Activated CD4-positive, alpha-beta T cell treated with anti-CD3 and anti-CD28 coated beads for 24 hours (primary cell): ENCODE data around the gene NPC1.

ENCODE experiments used
- DNase-seq, 2 donors: peaks; one replicate each; pipeline ENCODE4 v3.0.0-alpha.2; 2020; ENCODE audit warnings: low read depth in 2 of 2

NPC1 gene

DNA sequence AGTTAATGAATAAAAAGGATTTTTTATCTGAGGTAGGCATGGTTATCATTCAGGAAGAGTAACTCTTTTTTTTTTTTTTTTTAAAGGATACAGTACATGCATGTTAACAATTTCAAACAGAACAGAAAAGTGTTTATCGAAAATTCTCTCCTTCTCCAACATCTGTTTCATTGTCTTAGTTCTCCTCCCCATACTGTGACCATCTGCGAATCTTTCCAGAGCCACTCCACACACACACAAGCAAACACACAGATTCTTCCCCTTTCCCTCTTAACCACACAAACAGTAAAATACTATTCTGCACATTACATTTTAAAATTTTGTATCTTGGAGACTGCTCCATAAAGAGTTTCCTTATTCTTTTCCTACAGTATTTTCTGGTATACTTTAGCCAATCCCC lies 38.0 kb downstream of the NPC1 start:
- DNase-seq = no peak

DNA sequence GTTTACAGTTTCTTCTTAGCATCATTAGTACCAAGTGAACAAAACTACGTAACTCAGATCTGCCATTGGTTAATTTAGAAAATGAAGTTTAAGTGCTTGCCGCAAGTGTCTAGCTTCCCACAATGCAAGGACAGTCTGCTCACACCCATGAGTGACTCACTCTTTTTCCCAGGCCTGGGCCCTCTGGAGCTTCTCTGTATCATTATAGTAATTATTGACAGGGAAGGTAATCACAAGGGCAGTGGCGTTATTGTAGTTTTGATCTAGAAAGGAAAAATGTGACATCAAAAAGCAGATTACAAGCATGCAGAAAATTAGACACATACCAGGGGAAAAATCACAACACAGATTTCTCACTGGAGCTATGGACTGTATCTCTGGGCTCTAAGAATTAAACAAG lies 38.5 kb downstream of the NPC1 start:
- no peak for DNase-seq

DNA sequence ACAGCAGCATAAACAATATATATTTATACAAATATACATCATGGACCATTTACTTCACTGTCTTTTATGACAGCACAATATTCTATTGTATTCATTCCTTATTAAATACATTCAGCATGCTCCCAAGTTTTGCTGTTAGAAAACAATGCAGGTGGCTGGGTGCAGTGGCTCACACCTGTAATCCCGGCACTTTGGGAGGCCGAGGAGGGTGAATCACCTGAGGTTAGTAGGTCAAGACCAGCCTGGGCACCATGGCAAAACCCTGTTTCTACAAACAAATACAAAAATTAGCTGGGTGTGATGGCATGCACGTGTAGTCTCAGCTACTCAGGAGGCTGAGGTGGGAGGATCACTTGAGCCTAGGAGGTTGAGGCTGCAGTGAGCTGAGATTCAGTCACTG lies 39.0 kb downstream of the NPC1 start:
- no peak for DNase-seq

DNA sequence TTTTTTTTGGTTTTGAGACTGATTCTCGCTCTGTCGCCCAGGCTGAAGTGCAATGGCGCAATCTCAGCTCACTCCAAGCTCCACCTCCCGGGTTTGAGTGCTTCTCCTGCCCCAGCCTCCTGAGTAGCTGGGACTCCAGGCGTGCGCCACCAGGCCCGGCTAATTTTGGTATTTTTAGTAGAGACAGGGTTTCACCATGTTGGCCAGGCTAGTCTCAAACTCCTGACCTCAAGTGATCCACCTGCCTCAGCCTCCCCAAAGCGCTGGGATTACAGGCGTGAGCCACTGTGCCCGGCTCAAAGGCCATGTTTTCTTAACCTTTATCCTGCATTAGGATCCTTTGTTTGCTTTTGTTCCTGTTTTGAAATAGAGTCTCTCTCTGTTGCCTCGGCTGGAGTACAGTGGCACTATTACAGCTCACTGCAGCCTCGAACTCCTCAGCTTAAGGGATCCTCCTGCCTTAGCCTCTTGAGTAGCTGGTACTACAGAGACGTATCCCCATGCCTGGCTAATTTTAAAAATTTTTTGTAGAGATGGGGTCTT lies 41.0 kb downstream of the NPC1 start:
- DNase-seq = no peak

DNA sequence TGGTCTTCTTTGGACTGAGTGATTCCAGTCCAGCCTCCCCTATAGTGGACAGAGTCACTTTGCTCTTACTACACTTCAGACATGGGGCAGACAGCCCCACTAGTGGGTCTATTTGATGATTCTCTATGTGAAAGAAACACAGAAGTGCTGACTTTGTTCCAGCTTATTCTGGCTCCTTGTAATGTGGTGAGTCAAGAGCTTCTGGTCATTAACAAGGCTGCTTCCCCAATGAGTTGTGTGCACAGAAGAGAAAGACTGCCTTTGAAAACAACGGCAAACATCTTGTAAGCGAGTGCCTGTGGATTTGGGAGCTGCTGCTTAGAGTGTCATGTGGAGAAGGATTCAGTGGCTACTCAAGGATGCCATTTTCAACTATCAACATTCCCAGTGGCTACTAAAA lies 43.8 kb downstream of the NPC1 start:
- no peak for DNase-seq

DNA sequence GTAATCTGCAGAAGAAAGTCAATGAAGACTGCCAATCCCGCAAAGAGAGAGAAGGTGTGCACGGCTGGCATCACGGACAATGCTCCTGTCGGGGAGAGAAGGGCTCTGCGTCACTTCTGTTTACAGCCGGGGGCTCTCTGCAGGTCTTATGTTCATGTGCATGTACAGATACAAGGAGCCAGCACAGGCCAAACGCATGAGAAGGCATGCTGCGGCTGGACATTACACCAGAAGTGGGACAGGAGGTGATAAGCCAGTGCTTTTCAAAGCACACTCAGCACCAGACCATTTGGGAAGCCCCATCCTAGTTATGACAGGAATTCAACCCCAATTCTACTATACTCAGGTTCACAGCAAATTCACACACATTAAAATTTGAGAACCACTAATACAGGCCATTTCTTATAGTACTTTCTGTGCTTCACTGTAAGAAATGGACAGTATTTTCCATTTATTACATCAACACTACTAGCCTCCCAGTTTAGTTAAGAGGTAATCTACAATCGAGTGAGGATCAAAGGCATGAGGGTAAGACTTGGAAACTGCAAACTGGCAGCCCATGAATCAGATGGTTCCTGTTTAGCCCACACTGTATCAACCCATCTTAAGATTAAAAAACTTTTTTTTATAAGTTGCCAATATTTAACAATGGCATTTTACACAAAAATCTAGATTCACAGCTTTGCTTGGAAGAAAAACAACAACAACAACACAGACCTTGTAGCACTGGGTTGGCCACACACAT lies 44.8 kb downstream of the NPC1 start:
- DNase-seq = no peak

DNA sequence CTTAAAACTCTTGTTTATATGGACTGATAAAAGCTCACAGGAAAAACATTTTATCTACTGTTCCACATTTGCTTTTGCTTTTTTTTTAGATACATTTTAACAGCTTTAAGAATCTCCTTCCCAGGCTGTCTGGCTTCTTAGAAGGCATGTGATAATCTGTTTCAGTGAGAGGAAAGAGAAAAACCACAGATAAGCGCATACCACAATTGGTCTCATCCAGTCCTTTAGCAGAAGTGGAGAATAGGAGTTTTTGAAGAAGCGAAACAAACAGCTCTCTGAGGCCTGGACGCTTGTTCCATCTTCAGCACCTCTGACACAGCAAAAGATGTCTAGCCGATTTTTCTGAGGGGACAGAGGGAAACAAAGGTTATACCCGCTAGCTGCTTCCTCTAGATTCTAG lies 45.4 kb downstream of the NPC1 start:
- no peak for DNase-seq

DNA sequence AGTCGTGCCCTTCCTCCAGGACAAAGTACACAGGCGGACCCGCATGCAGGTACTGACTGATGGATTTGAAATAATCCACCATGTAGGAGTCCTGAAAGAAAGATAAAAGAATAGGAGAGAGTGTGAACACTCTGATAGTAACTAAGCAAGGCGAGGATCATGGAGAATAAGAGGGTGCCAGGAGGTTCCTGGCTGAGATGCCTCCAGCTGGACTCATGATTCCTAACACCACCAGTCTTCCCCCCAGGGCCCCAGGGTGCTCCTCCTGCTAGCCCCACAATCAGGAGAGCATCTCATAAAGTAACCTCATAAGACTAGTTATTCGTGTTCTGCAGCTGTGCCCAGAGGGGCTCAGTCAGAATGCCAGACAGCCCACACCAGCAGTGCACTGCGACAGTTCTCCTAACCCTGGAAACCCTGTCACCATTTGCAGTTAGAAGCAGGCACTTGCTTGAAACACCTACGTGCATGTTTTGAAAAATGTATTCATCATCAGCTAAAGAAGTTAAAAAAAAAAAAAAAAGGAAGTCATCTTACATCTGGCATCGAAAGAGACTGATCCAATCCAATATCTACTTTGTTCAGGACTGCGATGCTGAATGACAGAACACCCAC lies 46.3 kb downstream of the NPC1 start:
- DNase-seq = no peak

DNA sequence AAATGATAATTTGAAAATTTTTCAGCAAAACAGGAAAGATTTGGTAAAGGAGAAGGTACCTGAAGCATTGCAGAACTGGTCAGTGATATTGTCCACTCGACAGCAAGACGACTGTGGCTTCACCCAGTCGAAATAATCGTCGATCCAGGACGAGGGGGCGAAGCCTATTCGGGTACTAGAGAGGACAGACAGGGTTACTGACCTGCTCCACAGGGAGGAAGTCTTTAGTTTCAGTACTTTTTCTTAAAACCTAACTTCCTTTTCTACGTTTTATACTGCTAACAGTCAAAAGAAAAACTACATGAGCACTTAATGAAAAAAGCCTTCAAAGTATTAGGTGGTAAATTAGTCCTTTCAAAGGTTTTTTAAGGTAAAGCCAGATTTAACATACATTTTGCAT lies 47.0 kb downstream of the NPC1 start:
- DNase-seq = no peak

DNA sequence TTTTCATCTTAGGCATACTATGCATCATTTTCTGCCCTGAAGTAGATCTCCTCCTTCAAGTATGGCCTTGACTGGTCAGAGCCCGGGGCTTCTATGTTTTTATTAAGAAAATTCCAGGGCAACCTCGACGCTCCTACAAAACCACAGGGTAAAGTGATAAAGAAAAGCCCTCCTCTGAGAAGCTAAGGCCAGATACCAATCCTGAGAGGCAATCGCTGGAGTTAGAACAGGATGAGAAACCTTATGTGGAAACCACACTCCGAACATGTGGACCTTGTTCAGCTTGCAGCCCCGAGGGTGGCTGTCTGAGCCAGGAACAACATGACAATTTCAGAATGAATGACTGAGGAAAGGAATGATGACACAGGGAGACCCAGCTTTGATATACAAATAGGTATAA lies 47.4 kb downstream of the NPC1 start:
- DNase-seq = no peak

DNA sequence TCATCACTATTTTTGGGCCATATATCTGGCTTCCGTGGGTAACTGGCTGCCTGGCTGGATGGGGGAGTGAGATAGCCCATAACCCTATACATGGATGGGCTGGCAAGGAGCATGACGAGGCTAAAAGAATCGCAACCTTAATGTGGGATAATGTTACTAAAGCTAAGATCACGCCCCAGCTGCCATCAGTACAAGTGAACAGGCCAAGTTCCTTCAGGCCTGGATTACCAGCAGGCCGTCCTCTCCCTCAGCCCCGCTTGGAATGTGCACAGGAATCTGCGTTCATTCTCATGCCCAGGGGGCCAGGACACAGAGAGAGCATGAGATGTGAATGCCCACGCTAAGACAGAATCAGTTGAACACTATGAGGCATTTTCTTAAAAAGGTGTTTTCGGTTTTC lies 48.3 kb downstream of the NPC1 start:
- DNase-seq = no peak

DNA sequence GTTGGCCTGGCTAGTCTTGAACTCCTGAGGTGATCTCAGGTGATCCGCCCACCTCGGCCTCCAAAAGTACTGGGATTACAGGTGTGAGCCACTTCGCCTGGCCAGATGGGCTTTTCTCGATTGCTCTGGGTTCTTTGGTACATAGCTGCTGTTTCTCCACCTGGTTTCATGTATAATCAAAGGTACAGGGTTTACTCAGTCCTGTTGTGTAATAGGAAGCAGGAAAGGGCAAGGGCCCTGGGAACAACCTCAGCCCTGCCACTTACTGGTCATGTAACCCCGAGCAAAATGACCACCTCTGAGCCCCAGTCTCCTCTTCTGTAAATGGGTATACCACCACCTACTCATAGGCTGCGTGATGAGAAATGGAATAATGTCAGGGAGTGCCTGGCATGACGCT lies 49.0 kb downstream of the NPC1 start:
- no peak for DNase-seq

DNA sequence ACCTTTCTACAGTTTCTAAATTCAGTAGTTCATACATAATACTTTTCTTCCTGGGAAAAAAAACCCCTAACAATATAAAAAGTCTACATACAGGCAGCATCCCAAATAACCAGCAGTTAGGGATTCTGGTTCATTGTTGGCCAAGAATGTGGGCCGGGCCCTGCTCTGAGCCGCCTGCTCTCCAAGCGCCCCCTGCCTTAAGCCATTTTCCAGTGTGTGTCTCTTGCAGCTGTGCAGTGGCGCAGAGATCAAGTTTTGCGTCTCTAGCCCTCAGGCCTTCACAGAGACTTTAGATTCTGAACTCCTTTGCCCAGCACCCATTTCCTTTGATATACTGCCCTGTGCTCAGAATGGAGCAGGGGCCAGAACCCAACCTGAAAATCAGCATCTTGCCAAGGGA lies 50.1 kb downstream of the NPC1 start:
- no peak for DNase-seq

DNA sequence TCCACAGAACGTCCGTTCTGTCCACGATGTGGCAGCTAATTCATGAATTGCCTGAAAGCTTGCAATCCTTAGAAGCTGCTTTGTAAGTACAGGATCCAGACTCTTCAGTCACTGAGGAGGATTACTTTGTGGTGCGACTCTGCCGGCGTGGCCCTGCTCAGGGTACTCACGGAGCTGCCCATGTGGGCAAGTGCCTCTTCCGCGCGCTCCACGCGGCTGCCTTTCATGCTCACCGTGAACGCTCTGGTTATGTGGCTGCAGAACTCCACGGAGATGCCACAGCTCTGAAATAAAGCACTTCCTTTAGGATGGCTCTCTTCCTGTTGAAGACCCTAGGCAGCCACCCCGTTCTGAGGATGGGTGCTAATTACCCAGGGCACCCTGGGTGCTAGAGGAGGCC lies 52.0 kb downstream of the NPC1 start:
- no peak for DNase-seq

DNA sequence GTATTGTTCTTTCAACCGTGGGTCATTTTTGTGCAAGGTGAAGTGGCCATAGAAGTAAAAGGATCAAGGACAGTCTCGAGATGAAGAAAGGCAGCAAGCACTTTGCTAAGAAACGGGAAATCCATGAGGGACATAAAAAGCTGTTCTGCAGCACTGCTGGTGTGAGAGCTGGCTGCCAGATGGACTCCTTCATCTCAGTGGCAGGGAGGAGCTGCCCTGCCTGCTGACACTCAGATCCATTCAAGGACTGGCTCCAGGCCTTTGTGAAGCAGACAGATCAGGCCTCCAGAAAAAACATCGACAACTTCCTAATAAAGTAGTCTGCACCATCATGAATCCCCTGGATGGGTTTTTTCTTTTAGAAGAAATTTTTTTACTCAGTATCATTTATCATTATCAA lies 53.5 kb downstream of the NPC1 start:
- no peak for DNase-seq

DNA sequence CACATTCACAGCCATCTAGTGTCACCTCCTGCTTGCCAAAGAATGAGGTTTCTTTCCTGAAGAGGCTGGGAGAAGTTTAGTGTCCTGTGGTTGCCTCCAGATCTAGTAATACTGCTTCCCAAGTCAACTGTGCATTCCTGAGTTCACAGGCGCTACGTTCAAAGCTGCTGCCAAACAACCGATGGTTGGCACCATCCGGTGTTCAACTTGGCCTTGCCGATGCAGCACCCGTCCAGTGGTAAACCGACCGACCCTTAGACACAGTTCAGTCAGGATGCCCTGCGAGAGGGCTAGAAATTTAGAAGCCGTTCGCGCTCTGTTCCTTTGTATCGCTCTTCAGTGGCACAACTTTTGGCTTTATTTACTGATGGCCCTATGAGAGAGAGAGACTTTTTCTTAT lies 54.4 kb downstream of the NPC1 start:
- no peak for DNase-seq

DNA sequence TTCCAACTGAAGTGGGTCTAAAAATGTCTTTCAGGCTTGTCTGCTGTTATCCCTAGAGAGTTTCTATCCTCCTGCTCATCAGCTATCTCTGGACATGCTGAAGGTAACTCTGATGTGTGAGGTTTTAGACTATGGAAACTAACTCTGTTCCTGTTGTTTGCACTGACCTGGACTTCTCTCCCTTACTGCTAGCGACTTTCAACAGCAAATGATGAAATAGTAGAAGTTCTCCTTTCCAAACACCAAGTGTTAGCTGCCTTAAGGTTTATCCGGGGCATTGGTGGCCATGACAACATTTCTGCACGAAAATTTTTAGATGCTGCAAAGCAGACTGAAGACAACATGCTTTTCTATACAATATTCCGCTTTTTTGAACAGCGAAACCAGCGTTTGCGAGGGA lies 56.1 kb downstream of the NPC1 start:
- DNase-seq = no peak

DNA sequence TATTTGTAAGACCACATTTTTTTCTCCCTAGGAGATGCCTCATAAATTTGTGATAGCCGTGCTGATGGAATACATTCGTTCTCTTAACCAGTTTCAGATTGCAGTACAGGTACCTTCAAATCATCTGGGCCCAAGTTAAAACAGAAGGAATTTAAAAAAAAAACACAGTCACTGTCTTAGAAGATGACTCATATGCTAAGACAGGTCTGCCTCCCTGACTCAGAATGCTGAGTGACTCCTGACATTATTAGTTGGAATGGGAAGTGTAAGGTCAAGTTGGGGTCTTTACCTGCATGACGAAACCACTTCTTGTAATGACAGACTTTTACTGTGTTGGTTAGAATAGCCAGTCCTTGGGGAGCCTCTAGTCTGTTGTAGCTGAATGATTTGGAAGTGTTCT lies 56.7 kb downstream of the NPC1 start:
- DNase-seq = no peak

DNA sequence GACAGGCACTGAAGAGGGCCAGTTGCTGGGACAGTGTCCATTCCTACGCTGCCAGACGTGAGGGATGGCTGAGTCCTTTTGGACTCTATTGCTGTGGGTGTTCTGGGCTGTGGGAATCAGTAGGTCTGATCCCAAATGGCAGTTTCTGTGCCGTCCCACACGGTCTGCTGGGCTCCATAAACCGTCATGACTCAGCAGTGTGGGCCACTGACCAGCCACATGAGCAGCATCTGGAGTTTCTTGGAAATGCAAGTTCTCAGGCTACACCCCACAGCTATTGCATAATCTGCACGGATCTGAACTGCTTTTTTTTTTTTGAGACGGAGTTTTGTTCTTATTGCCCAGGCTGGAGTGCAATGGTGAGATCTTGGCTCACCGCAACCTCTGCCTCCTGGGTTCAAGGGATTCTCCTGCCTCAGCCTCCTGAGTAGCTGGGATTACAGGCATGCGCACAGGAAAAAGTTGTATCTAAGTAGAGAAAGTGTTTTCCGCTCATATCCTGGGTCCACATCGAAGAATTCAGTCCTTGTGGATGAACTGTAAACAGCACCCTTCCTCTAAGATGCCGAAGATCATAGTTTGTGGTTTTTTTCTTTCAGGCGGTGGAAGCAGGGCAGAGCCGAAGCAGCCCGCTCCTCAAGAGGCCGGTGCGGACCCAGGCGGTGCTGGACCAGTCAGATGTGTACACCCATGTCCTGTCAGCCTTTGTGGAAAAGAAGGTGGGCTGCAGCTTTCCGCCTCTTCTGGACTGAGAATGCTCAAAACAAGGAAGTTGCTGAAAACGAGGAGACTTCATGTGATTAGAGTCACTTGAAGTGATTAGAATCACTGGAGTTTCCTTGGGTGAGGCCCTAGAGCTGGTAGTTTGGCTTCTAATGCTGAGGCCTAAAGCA lies 57.5 kb downstream of the NPC1 start:
- no peak for DNase-seq

DNA sequence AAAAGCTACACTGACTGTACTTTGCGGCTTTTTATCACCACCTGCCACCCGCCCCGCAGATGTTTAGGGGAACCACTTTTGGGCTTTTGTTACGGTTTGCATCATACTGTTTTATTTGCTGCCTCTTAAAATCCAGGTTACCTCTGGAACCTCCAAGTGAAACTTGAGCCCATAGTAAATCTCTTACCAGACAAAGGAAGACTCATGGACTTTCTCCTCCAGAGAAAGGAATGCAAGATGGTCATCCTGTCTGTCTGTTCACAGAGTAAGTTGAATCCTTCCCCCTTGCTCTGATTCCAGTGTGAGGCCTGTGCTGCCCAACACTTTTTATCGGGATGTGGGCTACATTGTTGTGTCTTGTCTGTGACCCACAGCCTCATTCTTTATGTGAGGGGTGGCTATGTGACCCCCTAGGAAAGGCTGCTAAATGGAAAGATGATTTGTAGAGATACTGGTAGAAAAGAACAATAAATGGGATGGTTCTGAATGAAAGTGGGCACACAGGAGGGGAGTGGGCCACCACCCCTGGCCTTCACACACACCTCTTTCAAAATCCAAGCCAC lies 59.7 kb downstream of the NPC1 start:
- DNase-seq = no peak

DNA sequence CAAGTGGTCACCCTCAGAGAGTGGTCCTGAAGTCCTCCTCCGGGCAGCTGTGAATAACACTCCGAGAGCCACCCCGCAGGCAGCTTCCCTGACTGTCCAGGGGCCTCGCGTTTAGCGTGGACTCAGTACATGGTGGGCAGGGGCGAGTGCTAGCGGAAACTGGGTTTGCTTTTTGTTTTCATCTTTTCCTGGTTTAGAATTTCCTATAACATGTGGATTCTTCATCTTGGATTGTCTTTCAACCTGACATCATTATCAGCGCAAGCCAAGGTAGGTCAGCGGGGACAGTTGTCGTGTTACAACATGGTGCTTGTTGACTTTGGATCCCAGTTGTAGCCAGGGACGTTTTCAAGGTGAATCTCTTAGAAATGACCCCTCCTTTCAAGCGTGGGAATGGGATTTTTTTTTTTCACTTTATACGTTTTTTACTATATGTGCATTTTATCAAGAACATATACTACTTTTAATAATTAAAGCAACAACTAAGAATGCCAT lies 62.0 kb downstream of the NPC1 start:
- DNase-seq = no peak
